ENCODE results near the gene ICE2. TPM values are rescaled to one million over a fixed set of nuclear protein-coding genes. Genes with fewer than 3 reads are reported as not detected.
"Not testable (repeated sequence)": the region's sequence is repeated elsewhere in the genome, so short reads cannot be mapped to it uniquely, and the experiment has no call there.

Gene ICE2
- total RNA-seq, 1 experiment from 2014 or later, result 42.3 TPM

DNA sequence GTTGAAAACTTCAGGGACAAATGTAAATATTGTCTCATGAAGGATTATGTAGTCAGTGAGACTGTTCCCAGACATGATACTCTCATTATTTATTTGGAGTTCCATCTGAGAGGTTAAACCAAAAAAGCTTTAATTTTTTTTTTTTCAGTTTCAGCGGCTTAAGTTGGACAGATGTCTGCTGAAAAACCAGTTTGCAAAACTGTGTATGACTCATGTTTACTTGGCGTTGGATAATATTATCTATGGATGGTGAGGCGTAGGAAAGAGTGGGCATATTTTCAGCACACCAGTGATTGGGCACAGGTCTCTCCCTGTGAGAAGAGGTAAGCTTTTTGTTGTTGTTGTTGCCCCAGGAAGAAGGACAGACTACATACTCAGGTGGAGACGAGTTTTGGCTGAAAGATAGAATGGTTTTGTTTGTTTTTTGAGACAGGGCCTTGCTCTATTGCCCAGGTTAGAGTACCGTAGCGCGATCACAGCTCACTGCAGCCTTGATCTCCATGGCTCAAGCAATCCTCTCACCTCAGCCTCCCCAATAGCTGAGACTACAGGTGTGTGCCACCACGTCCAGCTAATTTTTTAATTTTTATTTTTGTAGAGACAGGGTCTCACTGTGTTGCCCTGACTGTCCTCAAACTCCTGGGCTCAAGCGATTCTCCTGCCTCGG is 64.8 kb downstream of the ICE2 start:
- peaks cover 12% of the 10 kb centered on the region for H3K4me1 Mint-ChIP-seq (ENCODE audit: low read depth, unreplicated experiment)
- no TSS peak for BruUV-seq (replicated peaks)
- POLR2A ChIA-PET, result interaction anchor here (1.1 kb wide), 1 partner anchor 15 kb away, joined by 3 read pairs; no protein-coding TSS in a partner anchor

DNA sequence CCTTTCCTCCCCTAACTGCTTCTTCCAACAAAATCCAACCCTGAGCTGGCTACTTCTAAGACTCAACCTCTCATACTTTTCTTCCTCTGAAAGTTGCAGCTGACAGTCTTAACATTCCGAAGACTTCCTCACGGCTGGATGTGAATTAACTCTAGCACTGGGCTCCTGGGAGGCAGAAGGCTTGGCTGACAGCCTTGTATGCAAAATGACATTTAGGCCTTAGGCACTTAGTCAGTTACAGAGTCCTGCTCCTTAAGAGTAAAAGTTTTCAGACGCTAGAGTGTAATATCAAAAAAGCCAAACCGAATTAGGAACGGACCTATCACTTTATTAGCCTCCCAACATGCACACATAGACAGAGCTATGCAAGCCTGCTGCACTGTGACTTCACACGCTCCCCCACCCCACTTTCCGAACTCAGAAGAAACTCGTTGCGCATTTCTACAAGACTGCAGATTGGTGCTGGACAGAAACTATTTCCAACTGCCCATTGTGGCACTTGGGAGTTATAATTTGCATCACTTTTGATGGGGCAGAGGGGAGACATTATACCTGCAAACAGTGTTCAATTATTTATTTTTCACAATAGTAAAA is 65.6 kb downstream of the ICE2 start:
- H3K27ac Mint-ChIP-seq (ENCODE audit: unreplicated experiment), result no peak overlapping the region
- H3K27me3 Mint-ChIP-seq (ENCODE audit: insufficient read depth, unreplicated experiment), result no peaks in the 10 kb centered on the region
- H3K4me3 Mint-ChIP-seq (ENCODE audit: unreplicated experiment), result no peak overlapping the region
- Histone ChIP-seq H3K27me3 (replicated peaks; ENCODE audit: control insufficient read depth, insufficient read depth, low read length) (no peaks in the 10 kb centered on the region), H3K9me3 (no peaks in the 10 kb centered on the region), H3K36me3 (ENCODE audit: control insufficient read depth, insufficient read depth, low read length) (no peaks in the 10 kb centered on the region), H3K4me1 (peaks cover 11% of the 10 kb centered on the region), H3K4me3 (ENCODE audit: low read depth, low read length) (no peak overlapping the region)
- ChIA-PET POLR2A (interaction anchor here (1.1 kb wide), 1 partner anchor 14 kb away, joined by 3 read pairs; no protein-coding TSS in a partner anchor), CTCF (no interaction called here)
- TF ChIP-seq, protein P1, sequence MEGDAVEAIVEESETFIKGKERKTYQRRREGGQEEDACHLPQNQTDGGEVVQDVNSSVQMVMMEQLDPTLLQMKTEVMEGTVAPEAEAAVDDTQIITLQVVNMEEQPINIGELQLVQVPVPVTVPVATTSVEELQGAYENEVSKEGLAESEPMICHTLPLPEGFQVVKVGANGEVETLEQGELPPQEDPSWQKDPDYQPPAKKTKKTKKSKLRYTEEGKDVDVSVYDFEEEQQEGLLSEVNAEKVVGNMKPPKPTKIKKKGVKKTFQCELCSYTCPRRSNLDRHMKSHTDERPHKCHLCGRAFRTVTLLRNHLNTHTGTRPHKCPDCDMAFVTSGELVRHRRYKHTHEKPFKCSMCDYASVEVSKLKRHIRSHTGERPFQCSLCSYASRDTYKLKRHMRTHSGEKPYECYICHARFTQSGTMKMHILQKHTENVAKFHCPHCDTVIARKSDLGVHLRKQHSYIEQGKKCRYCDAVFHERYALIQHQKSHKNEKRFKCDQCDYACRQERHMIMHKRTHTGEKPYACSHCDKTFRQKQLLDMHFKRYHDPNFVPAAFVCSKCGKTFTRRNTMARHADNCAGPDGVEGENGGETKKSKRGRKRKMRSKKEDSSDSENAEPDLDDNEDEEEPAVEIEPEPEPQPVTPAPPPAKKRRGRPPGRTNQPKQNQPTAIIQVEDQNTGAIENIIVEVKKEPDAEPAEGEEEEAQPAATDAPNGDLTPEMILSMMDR (IDR thresholded peaks at IDR 0.05; ENCODE audit: insufficient read depth in 1 of 2, low read depth in 1 of 2, low read length in 1 of 2, severe bottlenecking in 1 of 2, unreplicated experiment in 1 of 2), result no peak
- peaks cover 19% of the 10 kb centered on the region for H3K4me1 Mint-ChIP-seq (ENCODE audit: low read depth, unreplicated experiment)
- no TSS peak for BruUV-seq (replicated peaks)
- intact Hi-C loops (cut with micrococcal nuclease; ENCODE audit: unreplicated experiment), result no loop called here
- H3K36me3 Mint-ChIP-seq (ENCODE audit: insufficient read depth, unreplicated experiment), result no peaks in the 10 kb centered on the region
- no peaks in the 10 kb centered on the region for H3K9me3 Mint-ChIP-seq (ENCODE audit: unreplicated experiment)
- DNase-seq, result no peak

More for the DNA sequence above, 64.8 kb downstream of the ICE2 start:
- TF ChIP-seq, protein P1 (IDR thresholded peaks at IDR 0.05; ENCODE audit: insufficient read depth in 1 of 2, low read depth in 1 of 2, low read length in 1 of 2, severe bottlenecking in 1 of 2, unreplicated experiment in 1 of 2), result no peak
- CTCF ChIA-PET, result no interaction called here
- Mint-ChIP-seq H3K27ac (ENCODE audit: unreplicated experiment) (no peak overlapping the region), H3K4me3 (ENCODE audit: unreplicated experiment) (no peak overlapping the region), H3K9me3 (ENCODE audit: unreplicated experiment) (no peaks in the 10 kb centered on the region), H3K27me3 (ENCODE audit: insufficient read depth, unreplicated experiment) (no peaks in the 10 kb centered on the region), H3K36me3 (ENCODE audit: insufficient read depth, unreplicated experiment) (no peaks in the 10 kb centered on the region)
- Histone ChIP-seq H3K27me3 (replicated peaks; ENCODE audit: control insufficient read depth, insufficient read depth, low read length) (no peaks in the 10 kb centered on the region), H3K36me3 (ENCODE audit: control insufficient read depth, insufficient read depth, low read length) (no peaks in the 10 kb centered on the region), H3K9me3 (no peaks in the 10 kb centered on the region), H3K4me1 (peaks cover 5% of the 10 kb centered on the region; the same call in 1 of the 2 replicates), H3K4me3 (ENCODE audit: low read depth, low read length) (no peak overlapping the region)
- intact Hi-C loops (cut with micrococcal nuclease; ENCODE audit: unreplicated experiment), result no loop called here
- no peak for DNase-seq

DNA sequence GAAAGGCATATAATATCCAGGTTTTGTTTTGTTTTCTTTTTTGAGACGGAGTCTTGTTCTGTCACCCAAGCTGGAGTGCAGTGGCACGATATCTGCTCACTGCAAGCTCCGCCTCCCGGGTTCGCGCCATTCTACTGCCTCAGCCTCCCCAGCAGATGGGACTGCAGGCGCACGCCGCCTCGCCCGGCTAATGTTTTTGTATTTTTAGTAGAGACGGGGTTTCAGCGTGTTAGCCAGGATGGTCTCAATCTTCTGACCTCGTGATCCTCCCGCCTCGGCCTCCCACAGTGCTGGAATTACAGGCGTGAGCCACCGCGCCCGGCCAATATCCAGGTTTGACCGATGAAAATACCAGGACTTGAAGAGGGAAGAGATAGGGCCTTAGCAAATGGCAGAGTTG is 66.1 kb downstream of the ICE2 start:
- H3K9me3 Mint-ChIP-seq (ENCODE audit: unreplicated experiment); H3K9me3 ChIP-seq; intact Hi-C loops (cut with micrococcal nuclease; ENCODE audit: unreplicated experiment); H3K4me3 Mint-ChIP-seq (ENCODE audit: unreplicated experiment); DNase-seq; H3K4me3 ChIP-seq (ENCODE audit: low read depth, low read length); H3K36me3 Mint-ChIP-seq (ENCODE audit: insufficient read depth, unreplicated experiment); H3K36me3 ChIP-seq (ENCODE audit: control insufficient read depth, insufficient read depth, low read length); BruUV-seq (replicated peaks); CTCF ChIA-PET; H3K27ac Mint-ChIP-seq (ENCODE audit: unreplicated experiment); H3K27me3 Mint-ChIP-seq (ENCODE audit: insufficient read depth, unreplicated experiment); H3K27me3 ChIP-seq (replicated peaks; ENCODE audit: control insufficient read depth, insufficient read depth, low read length): not testable (repeated sequence)
- peaks cover 15% of the 10 kb centered on the region for H3K4me1 ChIP-seq
- POLR2A ChIA-PET, result interaction anchor here (0.6 to 1.1 kb wide), 2 partner anchors 9 to 14 kb away, joined by 3 read pairs; no protein-coding TSS in a partner anchor
- peaks cover 24% of the 10 kb centered on the region for H3K4me1 Mint-ChIP-seq (ENCODE audit: low read depth, unreplicated experiment)
